CMK (cell line): Measurements from ENCODE around the gene LCOR.
A peak's percentile ranks its signal among the peaks of the same experiment; 100 is the strongest.

Experiments used
- DNase-seq: peaks from one replicate; pipeline ENCODE4 v3.0.0-alpha.2; 2010; ENCODE audit warnings: low read depth

Gene LCOR

DNA sequence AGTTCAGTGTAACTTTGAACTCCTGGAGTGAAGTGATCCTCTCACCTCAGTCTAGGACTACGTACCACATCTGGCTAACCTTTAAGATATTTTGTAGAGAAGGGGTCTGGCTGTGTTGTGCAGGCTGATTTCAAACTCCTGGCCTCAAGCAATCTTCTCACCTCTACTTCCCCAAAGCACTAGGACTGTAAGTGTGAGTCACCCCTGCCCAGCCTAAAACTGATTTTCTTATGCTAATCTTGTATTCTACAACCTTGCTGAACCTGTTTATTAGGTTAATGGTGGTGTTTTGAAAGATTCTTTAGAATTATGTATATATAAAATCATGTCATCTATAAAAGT lies 58.0 kb downstream of the LCOR start:
- DNase-seq, result no peak

GRCh38 chr10:96890580-96890979 lies 58.5 kb downstream of the LCOR start:
- no peak for DNase-seq

DNA sequence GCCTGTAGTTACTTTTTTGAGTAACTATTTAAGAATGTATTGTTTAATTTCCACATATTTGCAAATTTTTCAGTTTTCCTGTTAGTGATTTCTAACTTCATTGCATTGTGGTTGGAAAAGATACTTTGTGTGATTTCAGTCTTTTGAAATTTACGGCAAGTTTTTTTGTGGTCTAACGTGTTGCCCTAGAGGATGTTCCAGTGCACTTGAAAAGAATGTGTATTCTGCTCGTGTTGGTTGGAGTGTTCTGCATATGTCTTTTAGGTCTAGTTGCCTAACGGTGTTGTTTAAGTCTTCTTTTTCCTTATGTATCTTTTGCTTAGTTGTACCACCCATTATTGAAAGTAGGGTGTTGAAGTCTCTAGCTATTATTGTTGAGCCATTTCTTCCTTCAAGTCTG lies 59.7 kb downstream of the LCOR start:
- DNase-seq, result no peak

DNA sequence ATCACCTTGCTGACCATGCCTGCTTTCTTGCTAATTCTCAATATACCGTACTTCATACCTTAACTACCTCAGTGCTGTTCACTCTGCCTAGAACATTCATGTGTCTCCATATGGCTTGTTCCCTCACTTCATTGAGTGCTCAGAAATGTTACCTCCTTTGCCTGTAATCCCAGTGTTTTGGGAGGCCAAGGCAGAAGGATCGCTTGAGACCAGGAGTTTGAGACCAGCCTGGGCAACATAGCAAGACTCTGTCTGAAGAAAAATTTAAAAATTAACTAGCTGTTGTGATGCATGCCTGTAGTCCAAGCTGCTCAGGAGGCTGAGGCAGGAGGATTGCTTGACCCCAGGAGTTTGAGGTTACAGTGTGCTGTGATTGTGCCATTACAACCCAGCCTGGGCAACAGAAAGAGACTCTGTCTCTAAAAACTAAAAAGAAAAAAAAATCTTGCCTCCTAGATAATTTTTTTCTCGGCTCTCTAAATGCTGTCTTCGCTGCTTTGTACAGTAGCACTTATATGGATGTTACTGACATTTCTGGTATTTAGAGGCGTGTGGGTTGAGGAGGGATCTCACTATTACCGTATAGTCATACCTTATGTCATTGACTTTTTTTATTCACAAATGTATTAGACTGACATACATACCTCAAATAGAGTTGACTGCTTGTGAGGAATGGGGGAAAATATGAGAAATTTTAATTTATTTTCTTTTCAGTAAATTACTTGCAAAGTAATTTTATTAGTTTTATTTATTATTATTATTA lies 63.7 kb downstream of the LCOR start:
- DNase-seq, result no peak

DNA sequence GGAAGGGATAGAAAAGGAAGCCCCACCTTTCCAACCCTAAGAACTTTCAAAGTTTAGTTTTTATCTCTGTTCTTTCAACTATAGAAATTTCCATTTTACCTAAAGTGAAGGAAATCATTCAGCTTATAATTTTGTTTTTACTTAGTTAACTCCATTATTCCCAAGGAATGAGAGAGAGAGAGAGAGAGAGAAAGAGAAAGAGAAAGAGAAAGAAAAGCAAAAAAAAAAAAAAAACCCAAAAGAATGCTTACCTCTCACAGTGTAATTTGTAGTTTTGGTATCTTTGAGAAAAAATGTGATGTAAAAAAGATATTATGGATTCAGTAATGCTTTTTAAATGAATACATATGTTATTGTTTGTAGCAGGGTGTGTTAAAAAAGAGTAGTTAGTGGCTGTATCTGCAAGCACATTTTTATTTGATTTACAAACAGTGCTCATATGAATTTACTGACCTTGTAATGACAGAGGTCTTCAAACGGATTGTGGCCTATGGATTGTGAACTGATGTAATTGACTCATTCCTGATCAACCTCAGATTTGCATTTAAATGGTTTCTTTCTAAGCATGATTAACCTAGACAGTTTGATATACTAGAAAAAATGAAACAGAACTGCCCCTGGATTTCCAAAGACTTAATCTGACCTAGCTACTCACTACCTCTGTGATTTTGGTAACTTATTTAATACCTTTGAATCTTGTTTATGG lies 64.9 kb downstream of the LCOR start:
- DNase-seq, result no peak

DNA sequence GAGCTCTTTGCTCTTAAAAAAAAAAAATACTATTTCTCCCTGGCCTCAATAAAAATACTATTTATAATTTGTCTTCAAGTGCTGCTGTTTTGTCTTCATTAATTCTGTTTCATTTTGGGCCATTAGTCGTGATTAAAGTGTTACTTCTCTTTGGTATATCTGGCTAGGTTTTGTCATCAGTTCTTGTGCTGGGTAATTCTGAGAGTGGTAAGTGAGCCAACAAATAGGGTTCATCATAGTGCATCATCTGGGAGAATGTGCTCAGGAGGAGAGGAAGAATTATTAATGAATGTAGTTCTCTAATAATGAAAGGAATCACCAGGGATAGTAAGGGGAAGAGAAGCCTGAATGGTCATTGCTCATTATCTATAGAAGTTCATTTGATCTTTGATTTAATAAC lies 70.0 kb downstream of the LCOR start:
- DNase-seq, result no peak

DNA sequence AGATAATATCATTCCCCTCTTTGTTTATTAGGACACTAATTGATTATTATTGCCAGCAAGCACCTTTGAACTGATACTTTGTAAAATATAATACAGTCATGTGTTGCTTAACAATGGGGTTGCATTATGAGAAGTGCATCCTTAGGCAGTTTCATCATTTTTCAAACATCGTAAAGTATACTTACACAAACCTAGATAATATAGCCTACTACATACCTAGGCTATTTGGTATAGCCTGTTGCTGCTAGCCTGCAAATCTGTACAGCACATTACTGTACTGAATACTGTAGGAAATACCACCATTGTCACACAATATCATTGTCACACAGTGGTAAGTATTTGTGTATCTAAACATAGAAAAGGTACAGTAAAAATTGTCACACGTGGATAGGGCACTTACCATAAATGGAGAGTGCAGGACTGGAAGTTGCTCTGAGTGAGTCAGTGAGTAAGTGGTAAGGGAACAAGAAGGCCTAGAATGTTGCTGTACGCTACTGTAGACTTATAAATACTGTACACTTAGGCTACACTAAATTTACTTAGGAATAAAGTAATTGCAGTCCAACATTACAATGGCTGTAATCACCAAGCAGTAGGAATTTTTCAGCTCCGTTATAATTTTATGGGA lies 70.7 kb downstream of the LCOR start:
- DNase-seq, result no peak

- DNase-seq, result no peak
Observed at GRCh38 chr10:96904648-96905047, 72.5 kb downstream of the LCOR start.

DNA sequence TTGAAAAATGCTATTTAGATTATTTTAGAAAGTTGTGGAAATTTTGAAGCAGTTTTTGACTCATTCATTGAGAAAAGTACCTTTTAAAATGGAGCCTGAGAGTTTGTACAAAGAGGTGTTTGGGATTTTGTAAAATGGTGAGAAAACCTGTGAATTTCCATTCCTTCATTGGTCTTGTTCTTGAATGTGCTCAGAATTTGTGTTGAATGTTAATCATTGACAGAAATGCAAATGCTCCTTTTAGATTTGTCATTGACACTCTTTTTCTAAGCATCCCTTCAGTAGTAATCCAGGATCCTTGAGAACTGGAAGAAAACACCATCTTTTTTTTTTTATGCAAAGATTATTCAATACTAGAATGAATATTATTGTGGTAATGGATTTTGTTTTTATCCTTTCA lies 74.8 kb downstream of the LCOR start:
- DNase-seq, result no peak

- DNase-seq, result peak; percentile 8
Observed at GRCh38 chr10:96910488-96911395, 78.6 kb downstream of the LCOR start.

DNA sequence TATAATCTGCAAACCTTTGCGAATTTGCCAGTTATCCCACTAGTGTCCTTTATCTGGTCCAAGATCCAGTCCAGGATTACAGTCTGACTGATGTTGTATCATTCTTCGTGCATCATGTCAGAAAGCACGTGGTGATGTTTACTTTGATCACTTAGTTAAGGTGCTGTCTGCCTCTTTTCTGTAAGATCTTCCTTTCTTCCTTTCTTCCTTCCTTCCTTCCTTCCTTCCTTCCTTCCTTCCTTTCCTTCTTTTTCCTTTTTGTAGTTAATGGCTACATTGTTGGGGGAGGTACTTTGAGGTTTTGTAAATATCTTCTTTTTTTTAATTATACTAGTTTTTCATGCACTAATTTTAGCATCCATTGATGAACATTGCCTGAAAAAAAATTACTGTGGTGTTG lies 80.3 kb downstream of the LCOR start:
- no peak for DNase-seq

- no peak for DNase-seq
Observed at GRCh38 chr10:96913906-96914305, 81.8 kb downstream of the LCOR start.

- no peak for DNase-seq
Observed at GRCh38 chr10:96917628-96918027, 85.5 kb downstream of the LCOR start.

GRCh38 chr10:96918214-96919002 lies 86.3 kb downstream of the LCOR start:
- DNase-seq, result no peak

DNA sequence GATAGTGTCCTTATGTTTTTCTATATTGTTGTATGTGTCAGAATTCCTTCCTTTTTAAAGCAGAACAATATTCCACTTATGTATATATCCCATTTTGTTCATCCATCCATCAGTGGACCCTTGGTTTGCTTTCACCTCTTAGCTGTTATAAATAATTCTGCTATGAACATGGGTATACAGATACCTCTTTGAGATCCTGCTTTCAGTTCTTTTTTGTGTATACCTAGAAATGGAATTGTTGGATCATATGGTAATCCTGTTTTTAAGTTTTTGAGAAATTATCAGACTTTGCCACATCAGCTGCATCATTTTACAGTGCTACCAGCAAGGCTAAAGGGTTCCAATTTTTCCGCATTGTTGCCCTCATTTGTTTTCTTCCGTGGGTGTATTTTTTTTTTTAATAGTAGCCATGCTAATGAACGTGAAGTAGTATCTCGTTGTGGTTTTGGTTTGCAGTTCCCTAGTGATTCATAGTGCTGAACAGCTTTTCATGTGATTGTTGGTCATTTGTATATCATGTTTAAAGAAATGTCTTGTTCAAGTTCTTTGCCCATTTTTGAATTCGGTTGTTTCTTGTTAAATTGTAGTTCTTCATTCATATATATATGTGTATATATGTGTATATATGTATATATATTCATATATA lies 87.8 kb downstream of the LCOR start:
- no peak for DNase-seq

- DNase-seq, result no peak
Observed at GRCh38 chr10:96921655-96922054, 89.6 kb downstream of the LCOR start.

DNA sequence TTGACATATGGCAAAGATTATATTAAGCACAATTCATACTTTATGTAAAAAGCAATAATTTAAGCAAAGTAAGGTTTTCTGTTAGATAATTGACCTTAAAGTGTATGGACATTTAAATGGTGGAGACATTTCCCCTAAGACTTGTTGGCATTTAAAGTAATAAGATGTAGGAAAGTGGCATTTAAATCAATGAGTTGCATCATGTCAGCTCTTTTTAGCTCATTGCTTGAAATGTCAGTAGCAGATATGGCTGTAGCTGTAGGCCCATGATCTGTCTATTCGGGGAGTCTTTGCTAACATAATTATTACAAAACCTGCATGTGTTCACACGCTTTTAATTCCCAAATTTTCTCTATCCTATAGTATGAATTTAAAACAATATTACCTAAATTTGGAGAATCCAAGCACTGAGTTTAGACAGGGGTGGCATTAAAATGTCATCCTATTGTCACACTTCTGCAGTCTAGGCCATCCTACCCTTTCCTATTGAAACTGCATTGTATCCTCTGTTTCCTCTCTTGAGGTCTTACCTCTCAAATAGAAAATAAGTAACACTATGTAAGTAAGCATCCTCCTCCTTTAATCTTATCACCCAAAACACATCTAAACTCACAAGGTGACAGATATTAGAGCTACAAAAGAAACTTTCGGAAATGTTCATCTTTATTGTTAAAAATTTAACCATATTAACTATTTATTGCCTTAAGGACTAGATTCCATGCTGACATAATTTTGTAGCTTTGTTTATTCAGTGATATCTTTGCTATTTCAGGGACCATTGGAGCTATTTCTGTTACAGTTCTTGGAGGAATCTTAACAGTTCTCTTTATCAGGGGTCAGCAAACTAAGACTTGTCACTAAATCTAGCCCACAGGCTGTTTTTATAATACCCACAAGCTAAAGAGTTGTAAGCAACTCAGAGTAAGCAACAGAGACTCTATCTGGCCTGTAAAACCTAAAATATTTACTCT lies 91.2 kb downstream of the LCOR start:
- no peak for DNase-seq

GRCh38 chr10:96924861-96925260 lies 92.8 kb downstream of the LCOR start:
- no peak for DNase-seq

- no peak for DNase-seq
Observed at GRCh38 chr10:96930469-96930868, 98.4 kb downstream of the LCOR start.

DNA sequence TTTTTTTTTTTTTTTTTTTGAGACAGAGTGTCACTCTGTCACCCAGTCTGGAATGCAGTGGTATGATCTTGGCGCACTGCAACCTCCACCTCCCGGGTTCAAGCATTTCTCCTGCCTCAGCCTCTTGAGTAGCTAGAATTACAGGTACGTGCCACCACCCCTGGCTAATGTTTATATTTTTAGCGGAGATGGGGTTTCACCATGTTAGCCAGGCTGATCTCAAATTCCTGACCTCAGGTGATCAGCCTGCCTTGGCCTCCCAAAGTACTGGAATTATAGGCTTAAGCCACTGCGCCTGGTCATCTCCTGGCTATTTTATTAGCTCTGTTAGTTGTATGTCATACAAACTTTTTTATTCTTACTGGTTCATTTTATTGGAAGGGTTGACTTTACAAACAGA lies 103.0 kb downstream of the LCOR start:
- DNase-seq, result no peak
